Ascending aorta (tissue), 2 donors: ENCODE results near the gene LBHD1. TPM values are rescaled to one million over a fixed set of nuclear protein-coding genes. Genes with fewer than 3 reads are reported as not detected.

Source experiments
- DNase-seq, 2 donors: peaks; one replicate each; pipeline ENCODE4 v3.0.0-alpha.2; 2019; ENCODE audit warnings: low spot score in 2 of 2
- H3K27ac ChIP-seq, 2 donors: fragments of 200-600 bp; sonication (generic); one replicate each; pipeline ENCODE4 v1.5.1; 2016 to 2017; ENCODE audit warnings: mild to moderate bottlenecking in 1 of 2
- H3K27me3 ChIP-seq: fragments of 200-600 bp; sonication (generic); one replicate; pipeline ENCODE4 v1.5.1; 2017
- H3K36me3 ChIP-seq, 2 donors: fragments of 200-600 bp; sonication (generic); one replicate each; pipeline ENCODE4 v1.5.1; 2016
- H3K4me1 ChIP-seq, 2 donors: fragments of 200-600 bp; sonication (generic); one replicate each; pipeline ENCODE4 v1.5.1; 2016 to 2017; ENCODE audit warnings: mild to moderate bottlenecking in 1 of 2
- H3K4me3 ChIP-seq, 2 donors: fragments of 200-600 bp; sonication (generic); one replicate each; pipeline ENCODE4 v1.5.1; 2016 to 2017; ENCODE audit warnings: mild to moderate bottlenecking in 1 of 2
- H3K9me3 ChIP-seq, 2 donors: fragments of 200-600 bp; sonication (generic); one replicate each; pipeline ENCODE4 v1.5.1; 2016
- intact Hi-C: fragments of 100-400 bp; cut with DNase I; formaldehyde crosslinking; loops from one replicate; pipeline ENCODE4 v1.15.1; 2023
- total RNA-seq: library from RNA; depleted of rRNA; stranded (reverse); fragments of >200 nt; gene quantifications from one replicate; pipeline ENCODE4 v1.1.0, GENCODE V29; 2016
- TF ChIP-seq, protein P1 (sequence below), 3 experiments: fragments of 200-600 bp in 2 of 3; fragments of 450-650 bp in 1 of 3; sonication (generic) in 2 of 3; IDR thresholded peaks; one replicate each; pipeline ENCODE4 v1.5.1; 2016 to 2019; ENCODE audit warnings: antibody characterized with exemption in 3 of 3, mild to moderate bottlenecking in 1 of 3, moderate library complexity in 1 of 3

LBHD1 gene
- total RNA-seq: not detected

DNA sequence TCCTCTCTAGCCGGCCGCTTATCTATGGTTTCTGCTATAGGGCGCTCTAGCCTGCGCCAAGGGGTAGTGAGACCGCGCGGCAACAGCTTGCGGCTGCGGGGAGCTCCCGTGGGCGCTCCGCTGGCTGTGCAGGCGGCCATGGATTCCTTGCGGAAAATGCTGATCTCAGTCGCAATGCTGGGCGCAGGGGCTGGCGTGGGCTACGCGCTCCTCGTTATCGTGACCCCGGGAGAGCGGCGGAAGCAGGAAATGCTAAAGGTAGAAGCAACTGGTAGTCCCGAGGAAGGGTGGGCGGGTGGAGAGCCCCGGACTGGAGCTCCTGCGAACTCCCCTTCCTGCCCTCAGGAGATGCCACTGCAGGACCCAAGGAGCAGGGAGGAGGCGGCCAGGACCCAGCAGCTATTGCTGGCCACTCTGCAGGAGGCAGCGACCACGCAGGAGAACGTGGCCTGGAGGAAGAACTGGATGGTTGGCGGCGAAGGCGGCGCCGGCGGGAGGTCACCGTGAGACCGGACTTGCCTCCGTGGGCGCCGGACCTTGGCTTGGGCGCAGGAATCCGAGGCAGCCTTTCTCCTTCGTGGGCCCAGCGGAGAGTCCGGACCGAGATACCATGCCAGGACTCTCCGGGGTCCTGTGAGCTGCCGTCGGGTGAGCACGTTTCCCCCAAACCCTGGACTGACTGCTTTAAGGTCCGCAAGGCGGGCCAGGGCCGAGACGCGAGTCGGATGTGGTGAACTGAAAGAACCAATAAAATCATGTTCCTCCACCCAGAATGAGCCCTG lies at the start of gene LBHD1, which contains the start of gene UQCC3:
Gene LBHD1 (minus strand): TSS at position 660 of the 782 bp plus-strand sequence. CDS start 2,236 bp downstream, outside the sequence.
Gene UQCC3 (plus strand): TSS at position 66 of the 782 bp plus-strand sequence. CDS start 73 bp downstream, at position 139.
- TF ChIP-seq, protein P1, sequence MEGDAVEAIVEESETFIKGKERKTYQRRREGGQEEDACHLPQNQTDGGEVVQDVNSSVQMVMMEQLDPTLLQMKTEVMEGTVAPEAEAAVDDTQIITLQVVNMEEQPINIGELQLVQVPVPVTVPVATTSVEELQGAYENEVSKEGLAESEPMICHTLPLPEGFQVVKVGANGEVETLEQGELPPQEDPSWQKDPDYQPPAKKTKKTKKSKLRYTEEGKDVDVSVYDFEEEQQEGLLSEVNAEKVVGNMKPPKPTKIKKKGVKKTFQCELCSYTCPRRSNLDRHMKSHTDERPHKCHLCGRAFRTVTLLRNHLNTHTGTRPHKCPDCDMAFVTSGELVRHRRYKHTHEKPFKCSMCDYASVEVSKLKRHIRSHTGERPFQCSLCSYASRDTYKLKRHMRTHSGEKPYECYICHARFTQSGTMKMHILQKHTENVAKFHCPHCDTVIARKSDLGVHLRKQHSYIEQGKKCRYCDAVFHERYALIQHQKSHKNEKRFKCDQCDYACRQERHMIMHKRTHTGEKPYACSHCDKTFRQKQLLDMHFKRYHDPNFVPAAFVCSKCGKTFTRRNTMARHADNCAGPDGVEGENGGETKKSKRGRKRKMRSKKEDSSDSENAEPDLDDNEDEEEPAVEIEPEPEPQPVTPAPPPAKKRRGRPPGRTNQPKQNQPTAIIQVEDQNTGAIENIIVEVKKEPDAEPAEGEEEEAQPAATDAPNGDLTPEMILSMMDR (IDR thresholded peaks at IDR 0.05): peak in 1 of 3 experiments; percentile 3
- DNase-seq: peak in 1 of 2 donors; percentile 86
- Histone ChIP-seq H3K36me3 (peaks cover 15 to 23% of the 10 kb centered on the region in 2 donors), H3K27me3 (no peaks in the 10 kb centered on the region), H3K9me3 (no peaks in the 10 kb centered on the region), H3K27ac (peak within 1 kb of the TSS; percentile 71 to 85), H3K4me1 (peaks cover 15 to 19% of the 10 kb centered on the region in 2 donors), H3K4me3 (peak within 1 kb of the TSS; percentile 78 to 83)
- intact Hi-C loops: no loop called here

DNA sequence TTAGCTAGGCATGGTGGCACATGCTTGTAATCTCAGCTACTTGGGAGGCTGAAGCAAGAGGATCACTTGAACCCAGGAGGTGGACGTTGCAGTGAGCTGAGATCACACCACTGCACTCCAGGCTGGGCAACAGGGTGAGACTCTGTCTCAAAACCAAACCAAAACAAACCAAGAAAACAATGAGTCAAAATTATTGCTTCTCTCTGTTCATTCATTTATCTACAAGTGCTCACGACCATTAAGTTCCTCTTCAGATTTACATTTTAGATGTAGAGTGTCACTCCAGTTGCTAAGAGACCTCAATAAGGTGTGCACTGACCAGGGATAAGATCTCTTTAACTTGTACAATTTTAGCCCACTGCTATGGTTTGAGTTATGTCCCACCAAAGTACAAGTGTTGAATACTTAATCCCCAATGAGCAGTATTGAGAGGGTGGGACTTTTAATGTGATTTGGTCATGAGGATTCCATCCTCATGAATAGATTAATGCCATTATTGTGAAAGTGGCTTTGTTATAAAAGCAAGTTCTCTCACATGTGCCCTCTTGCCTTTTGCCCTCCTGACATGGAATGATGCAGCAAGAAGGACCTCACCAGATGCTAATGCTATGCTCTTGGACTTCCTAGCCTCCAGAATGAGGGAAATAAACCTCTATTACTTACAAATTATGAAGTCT lies 47.4 kb upstream of the LBHD1 start:
- peaks cover 90 to 100% of the 10 kb centered on the region in 2 donors for H3K36me3 ChIP-seq
- intact Hi-C loops: no loop called here
- no peaks in the 10 kb centered on the region for H3K27me3 ChIP-seq
- TF ChIP-seq, protein P1 (IDR thresholded peaks at IDR 0.05): no peak
- DNase-seq: no peak
- H3K9me3 ChIP-seq: no peaks in the 10 kb centered on the region
- no peak overlapping the region for H3K27ac ChIP-seq
- H3K4me1 ChIP-seq: peaks cover 0 to 6% of the 10 kb centered on the region in 2 donors
- H3K4me3 ChIP-seq: no peak overlapping the region

DNA sequence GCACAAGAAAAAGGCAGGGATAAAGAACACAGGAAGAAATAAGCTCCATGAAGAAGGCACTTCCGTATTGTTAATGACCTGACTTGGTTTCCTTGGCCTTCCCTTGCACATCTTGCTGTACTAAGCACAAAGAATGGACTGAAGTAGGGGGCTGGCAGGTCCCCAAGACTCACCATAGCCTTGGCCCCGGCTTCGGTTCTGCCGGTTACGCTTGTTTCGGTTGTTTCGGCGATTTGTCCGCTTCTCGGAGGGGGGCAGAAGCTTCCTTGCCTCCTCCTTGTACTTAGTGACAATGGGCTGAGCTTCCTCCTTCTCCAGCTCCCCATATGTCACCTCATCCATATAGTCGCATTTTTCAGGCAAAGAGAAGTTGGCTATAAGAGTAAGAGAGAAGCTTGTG lies 44.7 kb upstream of the LBHD1 start:
- DNase-seq: no peak
- TF ChIP-seq, protein P1 (IDR thresholded peaks at IDR 0.05): no peak

DNA sequence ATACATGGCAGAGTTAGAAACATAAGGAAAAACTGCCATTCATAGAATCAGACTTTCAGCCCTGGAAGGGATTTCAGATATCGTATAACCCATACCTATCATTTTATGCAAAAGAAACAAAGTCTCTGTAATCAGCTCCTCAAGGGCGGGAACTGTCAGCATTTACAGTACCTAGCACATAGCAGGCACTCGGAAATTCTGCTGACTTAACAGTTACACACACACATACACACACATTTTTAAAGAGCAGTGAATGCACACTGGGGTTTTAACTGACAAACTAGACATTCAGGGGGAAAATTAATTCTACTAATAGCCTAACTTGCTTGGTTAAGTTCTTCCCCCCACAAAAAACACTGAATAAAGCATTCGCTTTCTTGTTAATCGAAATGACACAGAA lies 44.1 kb upstream of the LBHD1 start:
- peaks cover 89 to 97% of the 10 kb centered on the region in 2 donors for H3K36me3 ChIP-seq
- no peaks in the 10 kb centered on the region for H3K4me1 ChIP-seq
- H3K9me3 ChIP-seq: no peaks in the 10 kb centered on the region
- H3K27ac ChIP-seq: no peak overlapping the region
- H3K4me3 ChIP-seq: no peak overlapping the region
- TF ChIP-seq, protein P1 (IDR thresholded peaks at IDR 0.05): no peak
- intact Hi-C loops: no loop called here
- DNase-seq: no peak
- H3K27me3 ChIP-seq: no peaks in the 10 kb centered on the region

More for the DNA sequence above, 44.7 kb upstream of the LBHD1 start:
- H3K4me1 ChIP-seq: no peaks in the 10 kb centered on the region
- no peak overlapping the region for H3K27ac ChIP-seq
- H3K27me3 ChIP-seq: no peaks in the 10 kb centered on the region
- H3K9me3 ChIP-seq: no peaks in the 10 kb centered on the region
- intact Hi-C loops: no loop called here
- no peak overlapping the region for H3K4me3 ChIP-seq
- peaks cover 90 to 99% of the 10 kb centered on the region in 2 donors for H3K36me3 ChIP-seq

DNA sequence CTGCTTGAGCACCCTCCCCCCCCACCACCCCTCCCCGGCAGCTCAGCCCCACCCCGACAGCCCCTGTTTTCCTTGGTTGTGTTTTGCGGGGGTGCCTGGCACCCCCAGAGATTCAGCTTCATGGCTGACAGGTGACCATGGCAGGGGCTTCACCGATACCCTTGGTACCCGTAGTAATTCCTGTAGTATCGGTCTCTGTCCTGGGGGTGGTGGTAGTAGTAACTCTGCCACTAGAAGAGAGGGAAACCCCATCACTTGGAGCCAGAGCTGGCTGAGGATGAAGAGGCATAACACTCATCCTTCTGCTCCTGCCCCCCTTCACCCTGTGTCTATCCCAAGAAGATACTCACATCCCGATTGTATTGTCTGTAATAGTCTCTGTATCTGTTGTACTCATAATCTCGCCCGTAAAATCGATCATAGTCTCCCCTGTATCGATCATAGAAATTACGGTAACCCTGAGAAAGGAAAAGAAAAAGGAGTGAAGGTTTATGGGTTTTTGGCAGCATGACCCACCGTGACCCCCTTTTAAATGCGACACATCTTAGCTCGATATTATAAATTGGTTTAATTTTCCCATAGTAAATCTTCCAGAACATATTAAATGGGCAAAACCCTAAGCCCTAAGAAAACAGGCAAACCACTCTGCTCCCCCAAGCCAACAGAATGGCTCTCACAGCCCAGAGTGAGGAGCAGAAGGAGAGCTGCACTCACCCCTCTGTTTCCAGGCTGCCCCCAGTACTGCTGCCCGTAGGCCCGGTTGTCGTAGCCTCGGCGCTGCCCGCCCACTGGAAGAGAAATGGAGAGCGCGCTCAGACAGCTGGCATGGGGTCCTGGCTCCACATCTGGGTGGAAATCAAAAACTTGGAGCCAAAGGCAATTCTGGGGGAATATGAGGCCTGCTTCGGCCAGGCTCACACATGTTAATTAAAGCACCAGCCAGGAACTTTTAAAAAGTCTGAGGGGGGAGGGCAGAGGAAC lies 43.4 kb upstream of the LBHD1 start:
- no peak for DNase-seq
- TF ChIP-seq, protein P1 (IDR thresholded peaks at IDR 0.05): no peak
- Histone ChIP-seq H3K4me3 (no peak overlapping the region), H3K27me3 (no peaks in the 10 kb centered on the region), H3K4me1 (no peaks in the 10 kb centered on the region), H3K27ac (no peak overlapping the region), H3K36me3 (peaks cover 84 to 94% of the 10 kb centered on the region in 2 donors), H3K9me3 (no peaks in the 10 kb centered on the region)
- intact Hi-C loops: no loop called here
